Measurements from ENCODE around the gene NBPF4.
"Not testable (repeated sequence)": the region's sequence is repeated elsewhere in the genome, so short reads cannot be mapped to it uniquely, and the experiment has no call there.

NBPF4 gene

GRCh38 chr1:108209456-108210108 lies 34.3 kb downstream of the NBPF4 start:
- no peak for DNase-seq

DNA sequence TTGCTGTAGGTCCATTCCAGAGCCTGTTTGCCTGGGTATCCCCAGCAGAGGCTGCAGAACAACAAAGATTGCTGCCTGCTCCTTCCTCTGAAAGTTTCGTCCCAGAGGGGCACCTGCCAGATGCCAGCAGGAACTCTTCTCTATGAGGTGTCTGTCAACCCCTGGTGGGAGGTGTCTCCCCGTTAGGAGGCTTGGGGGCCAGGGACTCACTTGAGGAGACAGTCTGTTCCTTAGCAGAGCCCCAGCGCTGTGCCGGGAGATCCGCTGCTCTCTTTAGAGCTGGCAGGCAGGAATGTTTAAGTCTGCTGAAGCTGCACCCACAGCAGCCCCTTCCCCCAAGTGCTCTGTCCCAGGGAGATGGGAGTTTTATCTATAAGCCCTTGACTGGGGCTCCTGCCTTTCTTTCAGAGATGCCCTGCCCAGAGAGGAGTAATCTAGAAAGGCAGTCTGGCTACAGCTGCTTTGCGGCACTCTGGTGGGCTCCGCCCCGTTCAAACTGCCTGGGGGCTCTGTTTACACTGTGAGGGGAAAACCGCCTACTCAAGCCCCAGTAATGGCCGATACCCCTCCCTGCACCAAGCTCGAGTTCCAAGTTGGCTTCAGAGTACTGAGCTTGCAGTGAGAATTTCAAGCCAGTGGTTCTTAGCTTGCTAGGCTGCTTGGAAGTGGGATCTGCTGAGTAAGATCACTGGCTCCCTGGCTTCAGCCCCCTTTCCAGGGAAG lies 35.0 kb downstream of the NBPF4 start:
- DNase-seq = no peak

GRCh38 chr1:108203582-108203981 lies 40.3 kb downstream of the NBPF4 start:
- not testable (repeated sequence) for DNase-seq

GRCh38 chr1:108201687-108202086 lies 42.2 kb downstream of the NBPF4 start:
- DNase-seq = no peak

- DNase-seq = peak; percentile 88
Observed at GRCh38 chr1:108200687-108201051, 43.2 kb downstream of the NBPF4 start.

GRCh38 chr1:108199781-108200686 lies 43.8 kb downstream of the NBPF4 start, which contains the start of gene SLC25A24:
Gene SLC25A24 (minus strand): TSS chr1:108200343. CDS start chr1:108200138, 205 bp downstream.
- DNase-seq = peak; percentile 88

- DNase-seq = peak; percentile 64
Observed at GRCh38 chr1:108199201-108199691, 44.6 kb downstream of the NBPF4 start.

- no peak for DNase-seq
Observed at GRCh38 chr1:108194051-108194450, 49.8 kb downstream of the NBPF4 start.

- DNase-seq = no peak
Observed at GRCh38 chr1:108193333-108193732, 50.5 kb downstream of the NBPF4 start.

DNA sequence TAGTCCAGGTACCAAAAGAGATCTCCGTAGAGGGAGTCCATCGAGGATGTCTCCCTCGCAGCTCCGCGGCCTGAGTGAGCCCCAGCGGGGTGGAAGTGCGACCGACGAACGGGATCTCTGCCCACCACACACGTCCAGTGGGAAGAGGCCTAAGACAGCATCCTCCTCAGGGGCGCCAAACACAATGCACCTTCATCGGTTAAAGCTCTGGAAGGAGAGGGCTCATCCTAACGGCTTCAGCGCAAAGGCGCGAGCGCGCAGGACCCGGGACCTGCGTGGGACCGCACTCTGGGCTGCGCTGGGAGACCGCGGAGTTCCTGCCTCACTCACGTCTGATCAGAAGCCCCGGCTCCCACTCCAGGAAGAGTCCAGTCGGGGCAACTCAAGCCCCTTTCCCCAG lies 51.3 kb downstream of the NBPF4 start:
- no peak for DNase-seq

- DNase-seq = peak; percentile 71
Observed at GRCh38 chr1:108190686-108191416, 53.0 kb downstream of the NBPF4 start.

- DNase-seq = no peak
Observed at GRCh38 chr1:108190001-108190634, 53.8 kb downstream of the NBPF4 start.

- no peak for DNase-seq
Observed at GRCh38 chr1:108188801-108189200, 55.1 kb downstream of the NBPF4 start.

DNA sequence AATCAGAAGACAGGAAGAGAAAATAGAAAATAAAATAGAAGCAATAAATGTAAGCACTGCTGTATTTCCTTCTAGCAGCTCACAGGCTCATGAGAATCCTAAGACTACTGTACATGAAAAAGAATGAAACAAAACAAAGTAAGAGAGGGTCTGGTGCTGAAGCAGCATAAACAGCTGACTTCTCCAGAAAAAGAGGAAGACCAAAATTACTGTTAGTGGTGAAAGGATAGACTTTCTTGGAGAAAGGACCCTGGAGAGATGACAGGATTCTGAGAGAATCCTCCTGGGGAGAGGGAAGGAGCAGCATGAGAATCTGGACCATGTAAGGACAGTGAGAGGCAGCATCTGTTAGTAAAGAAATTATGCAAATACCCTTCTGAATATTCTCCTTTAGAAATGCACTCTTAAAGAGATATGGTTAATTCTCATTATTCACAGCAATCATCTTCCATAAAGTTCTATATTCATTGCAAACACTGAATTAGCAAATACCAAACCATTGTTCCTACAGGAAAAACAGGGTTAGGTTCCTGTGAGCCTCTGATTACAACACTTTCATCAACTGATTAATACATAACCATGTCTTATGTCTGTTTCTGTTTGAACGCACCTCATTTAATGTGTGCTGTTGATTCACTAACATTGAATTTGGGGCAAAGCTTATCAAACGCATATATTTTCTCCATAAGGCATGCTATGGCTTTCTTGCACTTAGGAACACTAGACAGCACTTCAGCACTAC lies 60.7 kb downstream of the NBPF4 start:
- DNase-seq = no peak

GRCh38 chr1:108179018-108179417 lies 64.9 kb downstream of the NBPF4 start:
- no peak for DNase-seq
